Mesendoderm (in vitro differentiated cells): ENCODE measurements around the gene OXSR1.

Experiments
- DNase-seq: peaks from one replicate; pipeline ENCODE4 v3.0.0; 2013
- H2AK5ac ChIP-seq: 2 replicates; pipeline ENCODE4 v1.6.1; 2013; ENCODE audit warnings: low read length, inconsistent platforms
- H2BK120ac ChIP-seq: 2 replicates; pipeline ENCODE4 v1.6.1; 2013; ENCODE audit warnings: low read depth, mild to moderate bottlenecking, low read length, moderate library complexity, mixed read lengths
- H2BK15ac ChIP-seq: replicated peaks from 2 replicates; pipeline ENCODE4 v1.6.1; 2013; ENCODE audit warnings: low read depth, mild to moderate bottlenecking, moderate library complexity
- H2BK5ac ChIP-seq: 2 replicates; pipeline ENCODE4 v1.6.1; 2013; ENCODE audit warnings: low read length, inconsistent platforms
- H3K18ac ChIP-seq: 2 replicates; pipeline ENCODE4 v1.6.1; 2013; ENCODE audit warnings: mild to moderate bottlenecking, low read length, mixed read lengths
- H3K23ac ChIP-seq: one replicate; pipeline ENCODE4 v1.6.1; 2013; ENCODE audit warnings: low read length
- H3K27ac ChIP-seq: 2 replicates; pipeline ENCODE4 v1.5.1; 2013; ENCODE audit warnings: low read depth, mild to moderate bottlenecking, inconsistent platforms, low read length, moderate library complexity
- H3K27me3 ChIP-seq: 2 replicates; pipeline ENCODE4 v1.6.1; 2013; ENCODE audit warnings: low read length, control low read depth, mild to moderate bottlenecking, inconsistent platforms; ENCODE audit not compliant: insufficient read depth, poor library complexity
- H3K36me3 ChIP-seq: 2 replicates; pipeline ENCODE4 v1.6.1; 2013; ENCODE audit warnings: low read length, inconsistent platforms; ENCODE audit not compliant: control insufficient read depth, insufficient read depth
- H3K4ac ChIP-seq: one replicate; pipeline ENCODE4 v1.6.1; 2013; ENCODE audit warnings: low read depth, mild to moderate bottlenecking, low read length, moderate library complexity
- H3K4me1 ChIP-seq: 2 replicates; pipeline ENCODE4 v1.6.1; 2013; ENCODE audit warnings: low read depth, low read length, inconsistent platforms; ENCODE audit not compliant: control insufficient read depth
- H3K4me2 ChIP-seq: 2 replicates; pipeline ENCODE4 v1.6.1; 2013; ENCODE audit warnings: low read length
- H3K4me3 ChIP-seq: 2 replicates; pipeline ENCODE4 v1.5.1; 2013; ENCODE audit warnings: mild to moderate bottlenecking, low read length
- H3K56ac ChIP-seq: one replicate; pipeline ENCODE4 v1.6.1; 2013; ENCODE audit warnings: low read length
- H3K79me1 ChIP-seq: 2 replicates; pipeline ENCODE4 v1.6.1; 2013; ENCODE audit warnings: low read length, inconsistent platforms
- H3K79me2 ChIP-seq: 2 replicates; pipeline ENCODE4 v1.6.1; 2013; ENCODE audit warnings: mild to moderate bottlenecking, low read length; ENCODE audit not compliant: control insufficient read depth, insufficient read depth
- H3K9ac ChIP-seq: 2 replicates; pipeline ENCODE4 v1.6.1; 2013; ENCODE audit warnings: low read length, inconsistent platforms
- H4K5ac ChIP-seq: one replicate; pipeline ENCODE4 v1.6.1; 2013; ENCODE audit warnings: low read length
- H4K8ac ChIP-seq: one replicate; pipeline ENCODE4 v1.6.1; 2013; ENCODE audit warnings: low read depth, mild to moderate bottlenecking, control low read depth, low read length, moderate library complexity
- WGBS: extraction: QIAGEN DNeasy Blood & Tissue Kit; methylation state at CpG from one replicate; pipeline ENCODE4 v1.1.7; 2013; ENCODE audit warnings: low lambda C conversion rate, missing lambda C conversion rate; ENCODE audit not compliant: insufficient coverage; ENCODE audit errors: extremely low coverage; 5-methylcytosine and 5-hydroxymethylcytosine counted together

OXSR1 gene

DNA sequence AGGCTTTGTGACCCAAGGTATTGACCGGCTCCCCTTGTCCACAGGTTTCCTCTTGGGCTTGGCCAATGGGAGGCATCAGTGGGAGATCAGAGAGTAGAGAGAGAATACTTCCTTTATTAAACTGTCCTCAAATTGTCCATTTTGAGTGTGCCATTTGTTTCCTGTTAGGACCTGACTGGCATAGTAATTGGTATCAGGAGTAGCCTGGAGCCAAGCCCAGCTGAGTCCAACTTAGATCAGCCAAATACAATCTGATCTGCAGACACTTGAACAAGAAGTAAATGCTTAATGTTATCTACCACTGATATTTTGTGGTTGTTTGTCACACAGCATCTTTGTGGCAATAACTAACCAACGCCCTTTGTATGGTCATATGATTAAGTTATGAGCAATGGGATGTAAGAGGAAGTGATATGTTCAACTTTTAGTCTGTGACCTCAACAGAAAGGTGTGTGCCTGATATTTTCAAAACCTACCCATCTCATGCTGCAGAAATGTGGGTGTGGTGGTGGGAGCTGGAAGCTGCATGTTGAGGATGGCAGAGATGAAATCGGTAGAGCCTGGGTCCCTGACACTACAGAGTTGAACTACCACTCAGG, 13.6 kb upstream of the OXSR1 start:
- no peak overlapping the region for H3K27ac ChIP-seq

DNA sequence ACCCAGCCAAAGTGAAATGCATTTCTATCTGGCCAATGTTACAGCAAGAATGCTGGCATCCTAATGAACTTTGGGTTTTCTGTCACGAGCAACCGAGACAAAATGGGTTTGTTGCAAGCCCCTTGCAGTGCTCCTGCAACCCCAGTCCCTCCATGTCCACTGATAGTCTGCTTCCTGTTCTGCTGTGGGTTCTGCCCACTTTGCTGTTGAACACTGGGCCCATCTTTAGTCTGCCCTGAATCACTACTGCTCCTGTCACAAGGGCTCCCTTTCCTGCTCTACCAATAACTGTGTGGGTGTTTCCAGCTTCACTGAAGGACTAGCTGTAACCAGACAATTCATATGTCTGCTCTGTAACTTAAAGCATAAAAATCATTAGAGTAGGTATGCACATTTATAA, 12.7 kb upstream of the OXSR1 start:
- Histone ChIP-seq H2BK15ac (no peak overlapping the region), H3K4me1 (no peaks in the 10 kb centered on the region), H3K27me3 (no peaks in the 10 kb centered on the region), H3K4me3 (no peak overlapping the region), H3K79me1 (no peaks in the 10 kb centered on the region), H3K36me3 (no peaks in the 10 kb centered on the region), H3K9ac (no peak overlapping the region), H3K4me2 (no peak overlapping the region), H3K27ac (no peak overlapping the region), H2AK5ac (no peak overlapping the region), H2BK120ac (no peak overlapping the region), H3K4ac (no peak overlapping the region), H3K18ac (no peak overlapping the region), H3K23ac (no peak overlapping the region), H2BK5ac (no peak overlapping the region), H4K5ac (no peak overlapping the region), H3K79me2 (no peaks in the 10 kb centered on the region), H4K8ac (no peak overlapping the region), H3K56ac (no peak overlapping the region)
- WGBS, result no CpG with 5 or more reads among the region's 2 CpGs
- DNase-seq, result no peak

More for the DNA sequence above, 13.6 kb upstream of the OXSR1 start:
- no peak for DNase-seq
- H4K8ac ChIP-seq, result no peak overlapping the region
- H3K4me3 ChIP-seq, result no peak overlapping the region
- no peak overlapping the region for H3K18ac ChIP-seq
- no peak overlapping the region for H2AK5ac ChIP-seq
- no peak overlapping the region for H3K4ac ChIP-seq
- no peak overlapping the region for H3K56ac ChIP-seq
- no peak overlapping the region for H3K4me2 ChIP-seq
- H2BK5ac ChIP-seq, result no peak overlapping the region
- H2BK15ac ChIP-seq, result no peak overlapping the region
- no CpG with 5 or more reads among the region's 3 CpGs for WGBS
- no peaks in the 10 kb centered on the region for H3K36me3 ChIP-seq
- no peaks in the 10 kb centered on the region for H3K27me3 ChIP-seq
- H2BK120ac ChIP-seq, result no peak overlapping the region
- no peak overlapping the region for H4K5ac ChIP-seq
- H3K79me1 ChIP-seq, result no peaks in the 10 kb centered on the region
- H3K23ac ChIP-seq, result no peak overlapping the region
- no peak overlapping the region for H3K9ac ChIP-seq
- no peaks in the 10 kb centered on the region for H3K79me2 ChIP-seq
- no peaks in the 10 kb centered on the region for H3K4me1 ChIP-seq

DNA sequence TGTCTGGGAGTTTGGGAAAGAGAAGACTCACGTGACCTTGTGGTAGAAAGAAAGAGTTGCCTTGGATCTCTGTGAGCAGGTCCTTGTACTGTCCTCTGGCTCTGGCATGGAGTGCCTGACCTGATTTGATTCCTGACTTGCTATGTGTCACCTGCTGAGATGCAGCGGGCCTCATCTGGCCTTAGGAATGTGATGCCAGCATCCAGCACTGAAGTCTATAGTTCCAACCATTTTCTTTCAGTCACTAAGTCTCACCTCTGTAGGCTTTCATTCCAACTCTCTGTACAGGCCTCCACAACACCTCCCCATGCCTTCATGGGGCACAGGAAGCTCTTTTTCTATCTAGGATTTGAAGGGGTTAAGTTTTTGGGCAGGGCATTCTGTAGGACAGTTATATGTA, 12.1 kb upstream of the OXSR1 start:
- WGBS, result no CpG with 5 or more reads among the region's 2 CpGs
- no peaks in the 10 kb centered on the region for H3K36me3 ChIP-seq
- no peak overlapping the region for H4K8ac ChIP-seq
- no peak overlapping the region for H3K4me3 ChIP-seq
- H3K18ac ChIP-seq, result no peak overlapping the region
- no peaks in the 10 kb centered on the region for H3K27me3 ChIP-seq
- H3K27ac ChIP-seq, result no peak overlapping the region
- no peak overlapping the region for H2BK15ac ChIP-seq
- H3K4me1 ChIP-seq, result no peaks in the 10 kb centered on the region
- H2AK5ac ChIP-seq, result no peak overlapping the region
- H2BK5ac ChIP-seq, result no peak overlapping the region
- DNase-seq, result no peak
- no peak overlapping the region for H2BK120ac ChIP-seq
- no peak overlapping the region for H4K5ac ChIP-seq
- H3K4me2 ChIP-seq, result no peak overlapping the region
- no peak overlapping the region for H3K9ac ChIP-seq
- H3K56ac ChIP-seq, result no peak overlapping the region
- H3K79me1 ChIP-seq, result no peaks in the 10 kb centered on the region
- H3K23ac ChIP-seq, result no peak overlapping the region
- no peaks in the 10 kb centered on the region for H3K79me2 ChIP-seq
- H3K4ac ChIP-seq, result no peak overlapping the region

DNA sequence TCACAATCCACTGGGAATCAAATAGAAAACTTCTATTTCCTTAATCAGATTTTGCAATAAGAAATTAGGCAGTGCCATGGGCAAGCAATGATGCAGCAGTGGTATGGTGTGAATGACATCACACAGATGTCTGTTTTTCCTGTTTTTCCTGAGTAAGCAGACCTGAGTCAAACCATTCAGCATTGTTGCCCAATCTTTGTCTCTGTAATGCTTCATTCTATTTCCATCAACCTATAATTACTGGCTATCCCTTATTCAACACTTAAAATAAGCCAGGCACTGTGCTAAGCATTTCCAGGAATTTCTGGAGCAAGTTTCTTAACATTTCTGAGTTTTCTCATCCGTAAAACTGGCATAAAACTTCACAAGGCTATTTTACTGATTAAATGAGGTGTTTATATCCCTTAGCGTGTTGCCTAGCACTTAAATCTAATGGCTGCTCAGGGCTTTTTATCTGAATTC, 11.3 kb upstream of the OXSR1 start:
- DNase-seq, result no peak
- H3K36me3 ChIP-seq, result no peaks in the 10 kb centered on the region
- no peak overlapping the region for H3K23ac ChIP-seq
- no peak overlapping the region for H3K9ac ChIP-seq
- no peak overlapping the region for H3K18ac ChIP-seq
- H2AK5ac ChIP-seq, result no peak overlapping the region
- H3K4me2 ChIP-seq, result no peak overlapping the region
- H3K79me2 ChIP-seq, result no peaks in the 10 kb centered on the region
- H3K27ac ChIP-seq, result no peak overlapping the region
- no peak overlapping the region for H4K8ac ChIP-seq
- H2BK15ac ChIP-seq, result no peak overlapping the region
- no peak overlapping the region for H4K5ac ChIP-seq
- no peak overlapping the region for H2BK5ac ChIP-seq
- WGBS, result no CpG with 5 or more reads among the region's 2 CpGs
- H3K4me1 ChIP-seq, result no peaks in the 10 kb centered on the region
- H2BK120ac ChIP-seq, result no peak overlapping the region
- no peaks in the 10 kb centered on the region for H3K79me1 ChIP-seq
- H3K27me3 ChIP-seq, result no peaks in the 10 kb centered on the region
- H3K4me3 ChIP-seq, result no peak overlapping the region
- H3K56ac ChIP-seq, result no peak overlapping the region
- no peak overlapping the region for H3K4ac ChIP-seq

DNA sequence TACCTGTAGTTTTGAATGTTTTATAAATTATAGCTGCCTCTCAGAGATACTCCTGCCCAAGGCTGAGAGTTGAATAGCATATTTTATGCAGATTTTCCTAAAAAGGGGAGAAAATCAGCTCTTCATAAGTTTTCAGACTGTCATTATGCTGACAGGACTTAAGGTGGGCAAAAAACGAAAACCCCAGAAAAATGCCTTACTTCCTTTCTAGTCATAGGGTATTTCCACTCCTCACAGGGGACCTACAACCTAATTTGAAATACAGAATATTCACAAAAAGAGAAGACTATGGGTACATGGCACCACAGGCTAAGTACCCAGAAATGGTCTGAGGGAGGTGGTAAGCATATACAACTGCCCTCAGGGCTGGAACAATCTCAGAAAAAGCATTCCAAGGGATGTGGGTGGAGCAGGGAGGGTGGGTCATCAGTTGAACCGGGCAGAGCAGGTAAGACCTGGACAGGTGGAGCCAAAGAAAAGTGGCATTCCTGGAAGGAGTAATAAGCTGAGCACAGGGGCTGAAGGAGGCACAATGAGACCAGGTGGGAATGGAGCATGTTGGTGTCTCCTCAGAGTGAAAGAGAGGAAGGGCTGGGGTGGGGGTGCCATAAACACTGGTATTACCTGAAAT, 10.6 kb upstream of the OXSR1 start:
- Histone ChIP-seq H3K23ac (no peak overlapping the region), H3K18ac (no peak overlapping the region), H3K4me1 (no peaks in the 10 kb centered on the region), H3K4me3 (no peak overlapping the region), H2AK5ac (no peak overlapping the region), H3K79me2 (no peaks in the 10 kb centered on the region), H3K27ac (no peak overlapping the region), H2BK5ac (no peak overlapping the region), H2BK15ac (no peak overlapping the region), H3K79me1 (no peaks in the 10 kb centered on the region), H4K5ac (no peak overlapping the region), H3K4ac (no peak overlapping the region), H3K56ac (no peak overlapping the region), H3K27me3 (no peaks in the 10 kb centered on the region), H3K4me2 (no peak overlapping the region), H2BK120ac (no peak overlapping the region), H4K8ac (no peak overlapping the region), H3K9ac (no peak overlapping the region), H3K36me3 (no peaks in the 10 kb centered on the region)
- no CpG with 5 or more reads among the region's 2 CpGs for WGBS
- no peak for DNase-seq

DNA sequence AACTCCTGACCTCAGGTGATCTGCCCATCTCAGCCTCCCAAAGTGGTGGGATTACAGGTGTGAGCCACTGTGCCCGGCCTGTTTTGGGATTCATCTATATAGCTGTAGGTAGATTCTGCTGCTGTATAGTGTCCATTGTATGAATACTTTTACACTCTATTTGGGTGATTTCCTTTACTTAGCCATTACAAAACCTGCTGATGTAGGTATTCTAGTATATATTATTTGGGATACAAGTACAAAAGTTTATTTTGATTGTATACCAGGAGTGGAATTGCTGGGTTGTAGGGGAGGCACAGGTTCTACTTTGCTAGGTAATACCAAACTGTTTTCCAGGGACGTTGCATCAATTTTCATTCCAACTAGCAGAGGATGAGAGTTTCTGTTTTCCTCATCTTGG, 9.5 kb upstream of the OXSR1 start:
- no peak for DNase-seq
- Histone ChIP-seq H3K4me2 (no peak overlapping the region), H3K56ac (no peak overlapping the region), H3K36me3 (no peaks in the 10 kb centered on the region), H3K27me3 (no peaks in the 10 kb centered on the region), H4K5ac (no peak overlapping the region), H4K8ac (no peak overlapping the region), H3K4ac (no peak overlapping the region), H3K9ac (no peak overlapping the region), H3K4me3 (no peak overlapping the region), H2BK5ac (no peak overlapping the region), H2AK5ac (no peak overlapping the region), H2BK15ac (no peak overlapping the region), H3K23ac (no peak overlapping the region), H3K27ac (no peak overlapping the region), H3K4me1 (no peaks in the 10 kb centered on the region), H2BK120ac (no peak overlapping the region), H3K79me2 (no peaks in the 10 kb centered on the region), H3K18ac (no peak overlapping the region), H3K79me1 (no peaks in the 10 kb centered on the region)
- WGBS, result no CpG with 5 or more reads among the region's 2 CpGs
